ENCODE data around the gene MGRN1.

MGRN1 gene

GRCh38 chr16:4624015-4624826, at the start of gene MGRN1:
Gene MGRN1 (plus strand): TSS chr16:4624826. CDS start chr16:4624961, 135 bp downstream.
- peak; percentile 86 to 89 for DNase-seq (ENCODE audit: low read depth in 2 of 2)

GRCh38 chr16:4574919-4575705, 49.5 kb upstream of the MGRN1 start:
- DNase-seq (ENCODE audit: low read depth in 2 of 2), result no peak

DNA sequence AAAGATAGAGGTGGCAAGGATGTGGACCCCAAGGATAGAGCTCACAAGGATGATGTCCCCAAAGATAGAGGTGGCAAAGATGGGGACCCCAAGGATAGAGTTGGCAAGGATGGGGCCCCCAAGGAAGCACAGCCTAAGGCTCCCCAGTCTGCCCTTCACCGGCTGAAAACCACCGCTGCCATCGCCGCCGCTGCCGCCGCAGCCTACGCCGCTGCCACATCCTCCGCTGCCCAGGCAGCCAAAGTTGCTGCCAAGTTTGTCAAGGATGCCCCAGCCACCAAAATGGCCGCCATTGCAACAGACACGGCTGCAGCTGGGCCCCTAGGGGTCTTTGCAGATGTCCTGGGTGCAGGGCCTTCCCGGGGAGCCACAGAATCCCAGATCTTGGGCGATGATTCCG, 48.6 kb upstream of the MGRN1 start:
- no peak for DNase-seq (ENCODE audit: low read depth in 2 of 2)

DNA sequence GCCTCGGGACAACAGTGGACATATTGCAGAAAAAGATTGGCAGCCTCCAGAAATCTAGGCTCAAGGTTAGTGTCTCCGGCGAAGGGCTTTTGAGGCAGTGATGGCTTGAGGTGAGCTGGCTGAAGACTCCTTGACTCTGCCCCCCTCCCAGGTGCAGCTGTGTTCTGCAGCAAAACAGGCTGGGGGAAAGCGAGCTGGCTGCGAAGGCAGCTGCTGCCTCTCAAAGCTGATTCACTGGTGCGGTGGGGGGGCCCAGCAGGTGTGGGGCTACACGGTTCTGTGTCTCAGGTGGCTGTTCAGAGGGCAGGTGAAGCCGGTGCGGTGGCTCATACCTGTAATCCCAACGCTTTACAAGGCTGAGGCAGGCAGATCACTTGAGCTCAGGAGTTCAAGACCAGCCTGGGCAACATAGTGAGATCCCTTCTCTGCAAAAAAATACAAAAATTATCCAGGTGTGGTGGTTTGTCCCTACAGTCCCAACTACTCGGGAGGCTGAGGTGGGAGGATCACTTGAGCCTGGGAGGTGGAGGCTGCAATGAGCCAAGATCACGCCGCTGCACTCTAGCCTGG, 45.6 kb upstream of the MGRN1 start:
- DNase-seq (ENCODE audit: low read depth in 2 of 2), result no peak

DNA sequence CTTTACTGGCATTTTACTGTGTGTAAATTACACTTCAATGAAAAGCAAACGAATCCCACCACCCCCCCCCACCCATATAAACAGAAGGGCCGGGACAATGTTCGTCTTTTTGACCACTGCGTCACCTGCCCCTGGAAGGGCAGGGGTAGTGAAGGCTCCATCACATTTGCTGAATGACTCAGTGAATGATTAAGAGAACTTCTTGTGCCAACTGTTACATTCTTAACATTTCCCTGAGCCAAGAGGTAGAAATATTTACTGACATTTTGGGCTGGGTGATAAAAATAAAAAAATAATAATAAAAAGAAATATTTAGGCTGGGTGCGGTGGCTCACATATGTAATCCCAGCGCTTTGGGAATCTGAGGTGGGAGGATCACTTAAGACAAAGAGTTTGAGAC, 44.4 kb upstream of the MGRN1 start:
- DNase-seq (ENCODE audit: low read depth in 2 of 2), result no peak

- DNase-seq (ENCODE audit: low read depth in 2 of 2), result no peak
Measured at GRCh38 chr16:4583906-4584305, 40.7 kb upstream of the MGRN1 start.

DNA sequence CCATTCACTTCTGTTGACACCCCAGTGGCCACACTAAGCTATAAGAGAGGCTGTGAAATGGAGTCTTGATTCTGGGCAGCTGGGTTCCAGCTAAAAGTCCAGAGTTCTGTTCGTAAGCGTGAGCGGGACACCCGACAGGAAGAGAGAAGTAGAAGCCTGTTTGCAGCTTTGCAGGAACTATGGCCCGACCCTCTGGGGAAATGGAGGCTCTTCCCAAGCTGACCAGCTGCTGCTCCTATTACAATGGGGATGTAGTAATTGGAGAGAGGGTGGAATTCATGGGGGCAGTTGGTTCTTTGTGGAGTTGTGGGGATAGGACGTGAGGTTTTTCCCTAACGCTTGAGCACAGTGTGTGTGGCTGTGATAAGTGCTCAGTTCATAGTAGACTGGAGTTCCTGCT, 38.3 kb upstream of the MGRN1 start:
- DNase-seq (ENCODE audit: low read depth in 2 of 2), result no peak

DNA sequence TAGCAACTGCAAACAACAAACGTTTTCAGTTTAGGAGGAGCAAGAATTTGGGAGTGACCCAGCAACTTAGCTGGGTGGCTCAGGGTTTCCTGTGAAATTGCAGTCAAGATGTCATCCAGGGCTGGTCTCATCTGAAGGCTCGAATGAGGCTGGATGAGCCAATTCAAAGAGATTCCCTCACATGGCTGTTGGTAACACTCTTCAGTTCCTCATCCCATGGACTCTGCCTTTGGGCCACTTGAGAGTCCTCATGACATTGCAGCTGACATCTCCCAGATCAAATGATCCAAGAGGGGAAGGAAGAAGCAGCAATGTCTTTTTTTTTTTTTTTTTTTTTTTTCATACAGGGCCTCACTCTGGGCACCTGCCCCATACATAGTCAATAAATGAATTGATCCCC, 36.2 kb upstream of the MGRN1 start:
- DNase-seq (ENCODE audit: low read depth in 2 of 2), result no peak

DNA sequence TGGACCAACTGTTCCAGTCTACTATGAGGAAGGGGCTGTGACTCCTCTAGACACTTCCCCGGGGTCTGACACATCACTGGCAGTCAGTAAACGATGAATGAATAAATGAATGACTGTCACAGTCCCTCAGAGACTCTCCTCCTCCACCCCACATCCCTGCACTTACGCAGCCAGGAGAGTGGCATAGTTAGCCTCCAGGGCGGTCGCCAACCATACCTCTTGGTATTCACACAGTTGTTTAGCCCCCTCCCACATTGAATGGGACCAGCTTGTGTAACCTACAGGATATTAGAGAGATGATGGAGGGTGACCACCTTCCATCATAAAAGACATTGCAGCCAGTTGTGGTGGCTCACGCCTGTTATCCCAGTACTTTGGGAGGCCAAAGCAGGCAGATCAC, 35.7 kb upstream of the MGRN1 start:
- no peak for DNase-seq (ENCODE audit: low read depth in 2 of 2)

DNA sequence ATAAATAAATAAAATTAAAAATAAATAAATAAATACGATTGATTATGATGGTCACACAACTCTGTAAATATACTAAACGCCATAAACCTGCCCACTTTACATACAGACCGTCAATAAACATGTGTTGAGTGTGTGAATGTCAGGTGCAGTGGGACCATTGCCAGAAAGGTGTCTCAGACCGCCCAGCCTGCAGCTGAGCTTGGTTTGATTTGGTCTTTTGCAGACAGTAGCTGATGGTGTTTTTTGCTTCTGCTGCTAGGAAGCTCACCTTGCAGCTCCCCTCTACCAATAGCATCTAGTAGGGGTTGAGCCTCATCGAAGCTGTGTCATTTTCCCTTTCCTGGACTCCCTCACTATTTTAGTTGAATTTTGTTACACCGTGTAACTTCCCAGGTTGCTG, 33.4 kb upstream of the MGRN1 start:
- no peak for DNase-seq (ENCODE audit: low read depth in 2 of 2)

- no peak for DNase-seq (ENCODE audit: low read depth in 2 of 2)
Measured at GRCh38 chr16:4591706-4592470, 32.7 kb upstream of the MGRN1 start.

DNA sequence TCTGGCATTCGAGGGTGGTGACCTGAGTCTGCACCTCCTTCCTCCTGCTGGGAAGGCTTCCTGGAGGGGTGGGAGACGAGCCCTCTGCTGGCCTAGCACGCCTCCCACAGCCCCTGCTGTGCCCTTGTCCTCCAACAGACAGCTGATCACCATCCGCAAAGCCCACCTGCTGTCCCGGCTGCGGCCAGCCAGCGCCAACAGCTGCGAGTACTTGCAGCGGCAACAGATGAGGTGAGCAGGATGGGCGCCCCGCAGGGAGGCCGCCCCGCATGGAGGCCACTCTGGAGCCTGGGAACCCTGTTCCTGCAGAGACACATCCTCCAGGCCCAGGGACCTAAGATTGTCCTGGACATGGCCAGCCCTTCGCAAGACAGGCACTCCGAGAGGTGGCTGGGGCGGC, 31.5 kb upstream of the MGRN1 start:
- DNase-seq (ENCODE audit: low read depth in 2 of 2), result no peak

- DNase-seq (ENCODE audit: low read depth in 2 of 2), result no peak
Measured at GRCh38 chr16:4594433-4595410, 29.9 kb upstream of the MGRN1 start.

DNA sequence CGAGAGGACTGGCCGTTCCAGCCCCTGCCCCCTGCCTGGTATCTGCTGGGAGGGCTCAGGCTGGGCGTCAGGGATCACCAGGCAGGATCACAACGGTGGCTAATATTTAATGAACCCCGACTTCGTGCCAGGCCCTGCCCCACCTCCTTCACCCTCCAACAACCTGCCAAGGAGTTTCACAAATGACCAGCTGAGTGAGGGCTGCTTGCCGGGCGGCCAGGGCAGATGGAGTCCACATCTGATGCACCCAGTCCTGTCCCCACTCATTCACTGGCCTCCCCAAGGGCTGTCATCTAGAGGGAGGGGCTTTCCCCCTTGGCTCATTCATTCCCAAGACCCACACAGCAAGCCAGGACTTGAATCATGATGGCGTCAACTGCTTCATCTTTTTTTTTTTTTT, 27.5 kb upstream of the MGRN1 start:
- no peak for DNase-seq (ENCODE audit: low read depth in 2 of 2)

GRCh38 chr16:4599037-4599436, 25.6 kb upstream of the MGRN1 start:
- no peak for DNase-seq (ENCODE audit: low read depth in 2 of 2)

DNA sequence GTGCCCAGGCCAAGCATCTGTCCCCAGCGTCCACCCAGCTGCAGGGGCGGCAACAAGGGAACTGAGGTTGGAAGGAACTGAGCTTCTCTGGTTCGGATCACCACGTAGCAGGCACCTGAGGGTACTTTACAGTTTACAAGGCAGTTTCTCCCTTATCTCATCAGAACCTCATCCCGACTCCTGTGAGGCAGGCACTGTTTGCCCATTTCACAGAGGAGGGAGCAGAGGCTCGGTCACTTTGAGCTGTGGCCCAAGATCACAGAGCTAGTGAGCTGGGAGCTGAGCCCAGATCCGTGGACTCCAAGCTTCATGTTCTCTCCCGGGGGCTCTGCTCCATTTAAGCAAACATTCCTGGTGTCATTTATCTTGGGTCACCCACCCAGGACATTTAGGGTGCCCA, 25.1 kb upstream of the MGRN1 start:
- DNase-seq (ENCODE audit: low read depth in 2 of 2), result no peak

DNA sequence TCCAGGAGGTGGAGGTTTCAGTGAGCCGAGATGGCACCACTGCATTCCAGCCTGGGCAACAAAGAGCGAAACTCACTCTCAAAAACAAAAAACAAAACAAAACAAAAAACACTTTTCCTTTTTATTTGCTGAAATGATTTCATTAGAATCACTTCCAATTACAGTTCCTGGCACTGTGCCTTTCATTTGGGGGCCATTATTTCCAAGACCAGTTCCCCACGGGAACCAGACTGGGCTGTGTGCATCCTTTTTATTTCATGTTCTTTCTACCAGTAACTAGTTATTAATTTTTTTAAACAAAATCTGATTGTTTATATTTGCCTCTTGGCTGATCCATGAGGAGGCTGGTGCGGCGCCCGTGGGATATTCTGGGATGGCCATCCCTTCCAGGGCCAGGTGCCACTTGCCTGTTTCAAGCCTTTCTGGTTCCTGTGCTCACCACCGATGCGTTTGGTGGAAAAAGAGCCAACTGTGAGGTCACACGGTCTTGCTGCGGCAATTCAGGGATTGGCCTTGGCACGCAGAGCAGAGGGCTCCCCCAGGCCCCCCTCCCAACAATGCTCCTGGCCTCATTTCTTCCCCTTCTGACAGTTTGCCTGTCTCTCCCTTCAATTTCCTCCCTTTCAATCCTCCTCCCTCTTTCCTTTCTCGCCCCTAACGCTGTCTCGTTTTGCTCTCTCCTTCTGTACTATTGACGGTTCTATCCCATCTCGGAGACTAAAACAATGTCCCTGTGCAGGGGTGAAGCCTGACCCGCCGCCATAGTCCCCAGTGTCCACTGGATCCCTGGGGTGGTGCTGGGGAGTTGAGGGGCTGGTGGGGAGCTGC, 23.4 kb upstream of the MGRN1 start:
- no peak for DNase-seq (ENCODE audit: low read depth in 2 of 2)

GRCh38 chr16:4601864-4602186, 22.8 kb upstream of the MGRN1 start:
- no peak for DNase-seq (ENCODE audit: low read depth in 2 of 2)

DNA sequence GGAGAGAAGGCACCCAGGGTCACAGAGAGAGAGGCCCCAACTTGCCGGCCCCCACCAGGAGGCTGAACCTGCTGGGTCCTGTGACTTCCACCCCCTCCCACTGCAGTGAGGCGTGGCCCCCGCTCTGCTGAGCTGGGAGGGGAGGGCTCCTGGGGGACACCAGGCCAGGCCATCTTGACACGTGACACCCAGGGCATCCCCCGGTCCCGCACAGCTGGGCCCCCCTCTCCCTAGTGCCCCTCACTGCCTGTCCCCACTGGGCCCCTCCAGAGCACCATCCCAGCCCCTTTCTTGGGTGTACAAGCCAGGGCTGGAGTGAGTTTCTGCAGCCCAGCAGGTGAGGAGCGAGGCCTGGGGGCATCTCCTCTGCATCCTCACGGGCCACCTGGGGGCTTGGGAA, 22.3 kb upstream of the MGRN1 start:
- DNase-seq (ENCODE audit: low read depth in 2 of 2), result no peak

GRCh38 chr16:4603624-4604170, 20.9 kb upstream of the MGRN1 start:
- no peak for DNase-seq (ENCODE audit: low read depth in 2 of 2)
